ENCODE measurements around the gene ARHGAP25. TPM values are rescaled to one million over a fixed set of nuclear protein-coding genes. Genes with fewer than 3 reads are reported as not detected.

Gene ARHGAP25
- total RNA-seq, 6 experiments from 2014 or later, result not detected

- no peak for TF ChIP-seq CTCF (IDR thresholded peaks at IDR 0.05)
- Mint-ChIP-seq H3K4me1 (ENCODE audit: low read depth) (peaks cover 40% of the 10 kb centered on the region), H3K27me3 (ENCODE audit: insufficient read depth) (peaks cover 18% of the 10 kb centered on the region), H3K4me3 (no peak overlapping the region), H3K27ac (no peak overlapping the region), H3K36me3 (ENCODE audit: low read depth) (no peaks in the 10 kb centered on the region), H3K9me3 (no peaks in the 10 kb centered on the region)
- no peak for DNase-seq
Measured at GRCh38 chr2:68809324-68810240, 75.0 kb downstream of the ARHGAP25 start.

- H3K27me3 Mint-ChIP-seq (ENCODE audit: insufficient read depth), result peaks cover 18% of the 10 kb centered on the region
- TF ChIP-seq CTCF (IDR thresholded peaks at IDR 0.05), result no peak
- no peaks in the 10 kb centered on the region for H3K9me3 Mint-ChIP-seq
- H3K4me1 Mint-ChIP-seq (ENCODE audit: low read depth), result peaks cover 37% of the 10 kb centered on the region
- peak overlapping the region; percentile 12; the same call in 1 of the 2 replicates for H3K4me3 Mint-ChIP-seq
- H3K27ac Mint-ChIP-seq, result peak overlapping the region; percentile 27; the same call in 1 of the 2 replicates
- DNase-seq, result no peak
- no peaks in the 10 kb centered on the region for H3K36me3 Mint-ChIP-seq (ENCODE audit: low read depth)
Measured at GRCh38 chr2:68811364-68811763, 76.8 kb downstream of the ARHGAP25 start.

GRCh38 chr2:68812251-68812650, 77.6 kb downstream of the ARHGAP25 start:
- peaks cover 18% of the 10 kb centered on the region for H3K27me3 Mint-ChIP-seq (ENCODE audit: insufficient read depth)
- DNase-seq, result no peak
- H3K36me3 Mint-ChIP-seq (ENCODE audit: low read depth), result no peaks in the 10 kb centered on the region

GRCh38 chr2:68813596-68813995, 79.0 kb downstream of the ARHGAP25 start:
- H3K9me3 Mint-ChIP-seq, result no peaks in the 10 kb centered on the region
- peaks cover 17% of the 10 kb centered on the region for H3K4me1 Mint-ChIP-seq (ENCODE audit: low read depth)
- no peak overlapping the region for H3K27ac Mint-ChIP-seq
- no peak for DNase-seq
- TF ChIP-seq CTCF (IDR thresholded peaks at IDR 0.05), result no peak
- H3K27me3 Mint-ChIP-seq (ENCODE audit: insufficient read depth), result peaks cover 12% of the 10 kb centered on the region
- H3K4me3 Mint-ChIP-seq, result no peak overlapping the region
- H3K36me3 Mint-ChIP-seq (ENCODE audit: low read depth), result no peaks in the 10 kb centered on the region

More at GRCh38 chr2:68812251-68812650, 77.6 kb downstream of the ARHGAP25 start:
- Mint-ChIP-seq H3K4me1 (ENCODE audit: low read depth) (peaks cover 28% of the 10 kb centered on the region), H3K9me3 (no peaks in the 10 kb centered on the region), H3K4me3 (no peak overlapping the region), H3K27ac (no peak overlapping the region)
- TF ChIP-seq CTCF (IDR thresholded peaks at IDR 0.05), result no peak

GRCh38 chr2:68817306-68817705, 82.7 kb downstream of the ARHGAP25 start:
- Mint-ChIP-seq H3K27me3 (ENCODE audit: insufficient read depth) (peaks cover 7% of the 10 kb centered on the region), H3K4me1 (ENCODE audit: low read depth) (0 out of 2 replicates have a peak, but pooled peaks cover under 1% of the 10 kb centered on the region), H3K9me3 (no peaks in the 10 kb centered on the region), H3K27ac (no peak overlapping the region), H3K36me3 (ENCODE audit: low read depth) (no peaks in the 10 kb centered on the region), H3K4me3 (no peak overlapping the region)
- no peak for DNase-seq
- no peak for TF ChIP-seq CTCF (IDR thresholded peaks at IDR 0.05)

Measured in HFFc6 (cell line).